Prostate gland (tissue), 2 donors: ENCODE results near the gene RNF213.
"Not testable (repeated sequence)": the region's sequence is repeated elsewhere in the genome, so short reads cannot be mapped to it uniquely, and the experiment has no call there.

Source experiments
- CTCF ChIP-seq, 4 experiments: fragments of 200-600 bp in 2 of 4; fragments of 450-650 bp in 2 of 4; sonication (generic) in 2 of 4; IDR thresholded peaks; 1 replicate in 3 of 4; 2 replicates in 1 of 4; pipeline ENCODE4 v1.5.1; 2016 to 2019; ENCODE audit warnings: antibody characterized with exemption in 4 of 4, mild to moderate bottlenecking in 2 of 4, moderate library complexity in 2 of 4
- POLR2AphosphoS5 ChIP-seq: sonication (generic); formaldehyde crosslinking; IDR thresholded peaks from one replicate; pipeline ENCODE4 v1.6.1; 2017; ENCODE audit warnings: antibody characterized with exemption

DNA sequence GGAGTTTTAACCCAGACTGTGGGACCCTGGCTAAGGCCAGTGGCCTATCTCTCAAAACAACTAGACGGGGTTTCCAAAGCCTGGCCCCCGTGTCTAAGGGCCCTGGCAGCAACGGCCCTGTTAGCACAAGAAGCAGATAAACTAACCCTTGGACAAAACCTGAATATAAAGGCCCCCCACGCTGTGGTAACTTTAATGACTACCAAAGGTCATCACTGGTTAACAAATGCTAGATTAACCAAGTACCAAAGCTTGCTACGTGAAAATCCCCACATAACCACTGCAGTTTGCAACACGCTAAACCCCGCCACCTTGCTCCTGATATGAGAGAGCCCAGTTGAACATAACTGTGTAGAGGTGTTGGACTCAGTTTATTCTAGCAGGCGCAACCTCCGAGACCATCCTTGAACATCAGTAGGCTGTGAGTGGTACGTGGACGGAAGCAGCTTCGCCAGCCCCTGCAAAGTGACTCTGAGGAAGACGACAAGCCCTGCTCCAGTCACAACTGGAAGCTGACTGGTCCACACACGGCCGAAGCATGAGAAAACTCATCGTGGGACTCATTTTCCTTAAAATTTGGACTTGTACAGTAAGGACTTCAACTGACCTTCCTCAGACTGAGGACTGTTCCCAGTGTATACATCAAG lies 149.9 kb downstream of the RNF213 start:
- TF ChIP-seq POLR2AphosphoS5; CTCF (IDR thresholded peaks at IDR 0.05): not testable (repeated sequence)
